H1 (cell line): ENCODE results near the gene LYRM4. TPM values are rescaled to one million over a fixed set of nuclear protein-coding genes. Genes with fewer than 3 reads are reported as not detected.

Source experiments
- CTCF ChIA-PET: fragments of 300-600 bp; sonication (Branson Sonifier 250); formaldehyde crosslinking; loops from one replicate; lab custom pipeline; 2021; ENCODE audit not compliant: partially characterized antibody; lab: Charles Lee
- POLR2A ChIA-PET: fragments of 300-600 bp; sonication (Branson Sonifier 250); formaldehyde crosslinking; loops from one replicate; lab custom pipeline; 2021; ENCODE audit warnings: inconsistent platforms; ENCODE audit not compliant: partially characterized antibody; lab: Charles Lee
- DNase-seq, 2 experiments: peaks; one replicate each; pipeline versions ENCODE4 v3.0.0 to v3.0.0-alpha.2; 2010 to 2022; ENCODE audit warnings: low spot score in 2 of 2, low read depth in 1 of 2, mixed read lengths in 1 of 2
- FAIRE-seq: peaks from 2 replicates; lab custom pipeline; 2011; peaks lifted over from hg19 to GRCh38; lab: Jason Lieb, UNC
- H2AFZ ChIP-seq: 2 replicates; pipeline ENCODE4 v1.8.1; 2012; ENCODE audit warnings: low read length, inconsistent platforms
- H2AK5ac ChIP-seq: 2 replicates; pipeline ENCODE4 v1.6.1; 2013; ENCODE audit warnings: low read depth, low read length
- H2BK120ac ChIP-seq: replicated peaks from 2 replicates; pipeline ENCODE3; 2013; ENCODE audit warnings: low read depth, low read length, inconsistent platforms
- H2BK12ac ChIP-seq: 2 replicates; pipeline ENCODE4 v1.6.1; 2013; ENCODE audit warnings: low read depth, low read length
- H2BK15ac ChIP-seq: 2 replicates; pipeline ENCODE4 v1.6.1; 2013; ENCODE audit warnings: low read length
- H2BK20ac ChIP-seq: 2 replicates; pipeline ENCODE4 v1.6.1; 2013; ENCODE audit warnings: low read length
- H2BK5ac ChIP-seq: 2 replicates; pipeline ENCODE4 v1.6.1; 2013; ENCODE audit warnings: low read depth, low read length
- H3K14ac ChIP-seq: 2 replicates; pipeline ENCODE4 v1.6.1; 2013; ENCODE audit warnings: inconsistent platforms; ENCODE audit not compliant: insufficient read length
- H3K18ac ChIP-seq: 2 replicates; pipeline ENCODE4 v1.6.1; 2013; ENCODE audit warnings: low read length; ENCODE audit errors: extremely low read depth
- H3K23ac ChIP-seq: 2 replicates; pipeline ENCODE4 v1.6.1; 2013; ENCODE audit warnings: inconsistent platforms; ENCODE audit not compliant: insufficient read length
- H3K23me2 ChIP-seq: 2 replicates; pipeline ENCODE4 v1.6.1; 2013; ENCODE audit warnings: low read depth, low read length
- H3K27ac ChIP-seq: 2 replicates; pipeline ENCODE4 v1.6.1; 2011; ENCODE audit warnings: low read depth, low read length, inconsistent platforms
- H3K27me3 ChIP-seq, 4 experiments: replicated peaks in 1 of 4; 1 replicate in 1 of 4; 2 replicates in 3 of 4; pipeline versions ENCODE4 v1.6.1 to v1.8.1; 2011 to 2013; ENCODE audit warnings: low read length in 3 of 4, mild to moderate bottlenecking in 3 of 4, inconsistent platforms in 2 of 4, mixed read lengths in 2 of 4, moderate library complexity in 1 of 4; ENCODE audit not compliant: control insufficient read depth in 3 of 4, insufficient read depth in 3 of 4; ENCODE audit errors: extremely low read depth in 1 of 4
- H3K36me3 ChIP-seq, 4 experiments: 2 replicates each; pipeline versions ENCODE4 v1.6.1 to v1.8.1; 2011 to 2013; ENCODE audit warnings: mild to moderate bottlenecking in 4 of 4, low read length in 3 of 4, moderate library complexity in 2 of 4, control low read depth in 1 of 4, inconsistent platforms in 1 of 4; ENCODE audit not compliant: insufficient read depth in 4 of 4, control insufficient read depth in 2 of 4
- H3K4ac ChIP-seq: replicated peaks from 2 replicates; pipeline ENCODE3; 2013; ENCODE audit warnings: low read length, low read depth, mixed read lengths, inconsistent platforms; ENCODE audit not compliant: insufficient read length
- H3K4me1 ChIP-seq, 4 experiments: replicated peaks in 1 of 4; 1 replicate in 1 of 4; 2 replicates in 3 of 4; pipeline versions ENCODE4 v1.6.1 to v1.8.1; 2011 to 2013; ENCODE audit warnings: low read length in 3 of 4, inconsistent platforms in 2 of 4, mixed read lengths in 1 of 4; ENCODE audit not compliant: insufficient read depth in 4 of 4, control insufficient read depth in 3 of 4
- H3K4me2 ChIP-seq, 2 experiments: 2 replicates each; pipeline versions ENCODE4 v1.6.1 to v1.8.1; 2011 to 2013; ENCODE audit warnings: low read depth in 2 of 2, low read length in 2 of 2, control low read depth in 1 of 2, inconsistent platforms in 1 of 2, mild to moderate bottlenecking in 1 of 2; ENCODE audit not compliant: insufficient read depth in 1 of 2
- H3K4me3 ChIP-seq, 4 experiments: fragments of 200-600, 300-600 bp in 1 of 4; sonication (generic), shearing (Covaris generic), sonication (Bioruptor Twin) in 1 of 4; 2 replicates each; pipeline versions ENCODE4 v1.5.1 to v1.8.1; 2011 to 2016; ENCODE audit warnings: low read length in 4 of 4, low read depth in 3 of 4, control low read depth in 2 of 4, inconsistent platforms in 2 of 4, mild to moderate bottlenecking in 2 of 4, mixed read lengths in 1 of 4, moderate library complexity in 1 of 4; ENCODE audit not compliant: insufficient read depth in 2 of 4; ENCODE audit errors: extremely low read depth in 1 of 4
- H3K56ac ChIP-seq: replicated peaks from 2 replicates; pipeline ENCODE3; 2013; ENCODE audit warnings: low read depth, mild to moderate bottlenecking, mixed read lengths, low read length, inconsistent platforms; ENCODE audit not compliant: insufficient read length
- H3K79me1 ChIP-seq: 2 replicates; pipeline ENCODE4 v1.6.1; 2013; ENCODE audit warnings: low read depth, low read length, control low read depth
- H3K79me2 ChIP-seq, 2 experiments: 2 replicates each; pipeline versions ENCODE4 v1.6.1 to v1.8.1; 2012 to 2013; ENCODE audit warnings: low read length in 2 of 2, mild to moderate bottlenecking in 2 of 2, inconsistent platforms in 1 of 2; ENCODE audit not compliant: insufficient read depth in 2 of 2, control insufficient read depth in 1 of 2
- H3K9ac ChIP-seq, 4 experiments: replicated peaks in 1 of 4; 1 replicate in 1 of 4; 2 replicates in 3 of 4; pipeline versions ENCODE4 v1.6.1 to v1.8.1; 2011 to 2013; ENCODE audit warnings: low read depth in 3 of 4, low read length in 3 of 4, control low read depth in 2 of 4, mild to moderate bottlenecking in 2 of 4, moderate library complexity in 2 of 4, inconsistent platforms in 1 of 4; ENCODE audit errors: extremely low read depth in 1 of 4
- H3K9me3 ChIP-seq, 2 experiments: 2 replicates each; pipeline versions ENCODE4 v1.6.1 to v1.8.1; 2012 to 2013; ENCODE audit warnings: mild to moderate bottlenecking in 2 of 2, moderate library complexity in 2 of 2, control low read depth in 1 of 2, inconsistent platforms in 1 of 2, low read depth in 1 of 2, low read length in 1 of 2, mixed read lengths in 1 of 2; ENCODE audit not compliant: insufficient read depth in 2 of 2
- H4K20me1 ChIP-seq, 2 experiments: replicated peaks in 1 of 2; 2 replicates each; pipeline versions ENCODE3 to v1.8.1; 2011 to 2013; ENCODE audit warnings: inconsistent platforms in 2 of 2, low read length in 2 of 2, mild to moderate bottlenecking in 1 of 2; ENCODE audit not compliant: insufficient read depth in 2 of 2, control insufficient read depth in 1 of 2
- H4K5ac ChIP-seq: 2 replicates; pipeline ENCODE4 v1.6.1; 2013; ENCODE audit warnings: low read length, low read depth, mixed read lengths, inconsistent platforms; ENCODE audit not compliant: insufficient read length
- H4K8ac ChIP-seq: 2 replicates; pipeline ENCODE4 v1.8.0; 2013; ENCODE audit warnings: mild to moderate bottlenecking, moderate library complexity, low read length, inconsistent platforms; ENCODE audit not compliant: insufficient read depth; ENCODE audit errors: extremely low read depth
- H4K91ac ChIP-seq: replicated peaks from 2 replicates; pipeline ENCODE3; 2013; ENCODE audit warnings: low read length, mixed read lengths, inconsistent platforms; ENCODE audit not compliant: insufficient read length
- EGR1 ChIP-seq: IDR thresholded peaks from 2 replicates; pipeline ENCODE4 v1.6.1; 2011; ENCODE audit warnings: low read depth, low read length, borderline replicate concordance
- HDAC6 ChIP-seq: IDR thresholded peaks from one replicate; pipeline ENCODE4 v1.7.1; 2012; ENCODE audit warnings: low read depth, mild to moderate bottlenecking, inconsistent platforms, low read length, moderate library complexity
- JUND ChIP-seq: IDR thresholded peaks from 2 replicates; pipeline ENCODE4 v1.6.1; 2011; ENCODE audit warnings: mild to moderate bottlenecking, improper control_type of control experiment, low read length
- MAFK ChIP-seq: IDR thresholded peaks from 2 replicates; pipeline ENCODE4 v1.6.1; 2012; ENCODE audit warnings: low read depth, mild to moderate bottlenecking, improper control_type of control experiment, low read length
- SIRT6 ChIP-seq: IDR thresholded peaks from one replicate; pipeline ENCODE4 v1.7.1; 2012; ENCODE audit warnings: low read length, inconsistent platforms
- SP4 ChIP-seq: IDR thresholded peaks from 2 replicates; pipeline ENCODE4 v1.6.1; 2012; ENCODE audit warnings: low read length, inconsistent platforms
- TAF1 ChIP-seq: IDR thresholded peaks from 2 replicates; pipeline ENCODE4 v1.6.1; 2011; ENCODE audit warnings: mild to moderate bottlenecking, low read depth, low read length
- TAF7 ChIP-seq: optimal IDR thresholded peaks from 2 replicates; pipeline ENCODE3; 2011; ENCODE audit warnings: low read depth, mild to moderate bottlenecking, inconsistent platforms, low read length, moderate library complexity, borderline replicate concordance
- YY1 ChIP-seq: IDR thresholded peaks from 2 replicates; pipeline ENCODE4 v1.6.1; 2011; ENCODE audit warnings: low read depth, mild to moderate bottlenecking, low read length
- WGBS, 2 experiments: shearing (Covaris generic) in 1 of 2; methylation state at CpG; one replicate each; pipeline versions ENCODE4 v1.1.6 to v1.1.7; 2013 to 2015; ENCODE audit warnings: low lambda C conversion rate in 2 of 2, mixed read lengths in 2 of 2, inconsistent platforms in 1 of 2, low coverage in 1 of 2, missing lambda C conversion rate in 1 of 2; ENCODE audit not compliant: insufficient replicate concordance in 2 of 2, insufficient coverage in 1 of 2, insufficient read length in 1 of 2; ENCODE audit errors: extremely low coverage in 1 of 2, missing lambda C conversion rate in 1 of 2; 5-methylcytosine and 5-hydroxymethylcytosine counted together
- polyA plus RNA-seq, 7 experiments: library from polyadenylated mRNA; depleted of rRNA in 3 of 7; stranded (reverse) in 5 of 7; unstranded in 2 of 7; fragments of >200 nt in 5 of 7; fragments of 200-250 nt in 2 of 7; gene quantifications; 1 replicate in 5 of 7; 2 replicates in 1 of 7; 4 replicates in 1 of 7; pipeline versions ENCODE4 v1.2.1 to v1.2.3, GENCODE V29; 2011 to 2013; ENCODE audit warnings: missing spikeins in 2 of 7, mixed read lengths in 2 of 7
- total RNA-seq: library from RNA; stranded (reverse); fragmentation: NEBNext Ultra II Directional; extraction: Animal tissue kit (Norgen Biotek cat#: 25700); gene quantifications from 2 replicates; pipeline ENCODE4 v1.2.1, GENCODE V29; 2021

The LYRM4 gene
- total and polyA plus RNA-seq, 2 of the 8 experiments (the other 6 are each of a cell fraction or from before 2014, with no cell fraction given): 56.6 to 62.8 TPM

DNA sequence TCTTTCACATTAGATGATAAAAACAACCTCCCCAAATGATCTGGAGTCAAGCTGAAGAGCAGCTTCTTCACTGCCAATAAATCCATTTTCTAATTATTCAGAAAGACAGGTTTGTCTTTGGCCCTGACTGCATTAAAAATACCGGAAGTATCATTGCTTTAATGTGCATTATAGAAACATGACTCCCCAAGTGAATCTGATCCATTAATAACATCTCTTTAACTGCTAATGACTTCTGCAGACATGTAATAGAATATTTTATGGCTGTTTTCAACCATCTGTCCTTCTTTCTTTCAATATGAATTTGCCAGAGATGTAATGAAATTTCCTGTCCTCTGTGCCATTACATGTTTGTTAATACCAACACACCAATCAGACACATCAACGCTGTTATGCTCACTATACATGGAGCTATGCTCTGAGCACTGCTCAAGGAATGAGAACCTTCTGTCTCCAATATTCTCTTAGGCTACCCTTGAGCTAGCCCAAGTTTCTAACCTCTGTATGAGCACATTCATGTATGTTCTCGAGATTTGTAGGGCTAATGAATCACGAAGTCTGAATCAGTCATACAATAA is 87.8 kb downstream of the LYRM4 start:
- CTCF ChIA-PET: interaction anchor here (1.0 to 18.0 kb wide), 5 partner anchors 27 to 112 kb away, joined by 3 to 256 read pairs (median 7); no protein-coding TSS in a partner anchor
- FAIRE-seq: no peak
- no peak for TF ChIP-seq SIRT6
- TF ChIP-seq JUND: no peak
- TF ChIP-seq MAFK: no peak
- TF ChIP-seq HDAC6: no peak
- no peak for TF ChIP-seq YY1
- no peak for TF ChIP-seq EGR1
- no peak for TF ChIP-seq SP4
- no peak for TF ChIP-seq TAF7
- TF ChIP-seq TAF1: no peak

More for the DNA sequence above, 87.8 kb downstream of the LYRM4 start:
- Histone ChIP-seq H3K36me3 (no peaks in the 10 kb centered on the region), H2BK15ac (no peak overlapping the region), H2BK12ac (no peak overlapping the region), H3K14ac (no peak overlapping the region), H2BK20ac (no peak overlapping the region), H4K8ac (no peak overlapping the region), H3K27ac (no peak overlapping the region), H2BK5ac (no peak overlapping the region), H3K4me2 (no peak overlapping the region), H2AFZ (no peak overlapping the region), H3K79me1 (no peaks in the 10 kb centered on the region; the same call in none of the 2 replicates), H3K56ac (no peak overlapping the region), H3K4me1 (peaks cover 0 to 4% (median 0%) of the 10 kb centered on the region in 4 experiments; a peak in 2 of 7 replicates), H4K5ac (no peak overlapping the region), H3K79me2 (no peaks in the 10 kb centered on the region), H4K20me1 (peaks cover 6 to 14% of the 10 kb centered on the region in 2 experiments), H2BK120ac (no peak overlapping the region), H3K18ac (no peak overlapping the region), H3K23ac (no peak overlapping the region), H4K91ac (no peak overlapping the region), H3K9me3 (no peaks in the 10 kb centered on the region), H3K4ac (no peak overlapping the region), H3K4me3 (no peak overlapping the region), H3K27me3 (no peaks in the 10 kb centered on the region; a peak in 1 of 7 replicates), H2AK5ac (no peak overlapping the region), H3K9ac (no peak overlapping the region), H3K23me2 (no peaks in the 10 kb centered on the region)
- POLR2A ChIA-PET: no interaction called here
- DNase-seq: no peak
- 86% methylated on average over 4 of the region's 4 CpGs; no CpG with 5 or more reads in 1 of the 2 experiments for WGBS, 2 experiments
